SK-N-MC (cell line): ENCODE results near the gene EEIG2.

ENCODE experiments used
- EZH2 ChIP-seq: fragments of 200-600 bp; sonication (generic); IDR thresholded peaks from one replicate; pipeline ENCODE4 v1.6.1; 2017; ENCODE audit warnings: antibody characterized with exemption
- FOXP2 ChIP-seq: optimal IDR thresholded peaks from 2 replicates; pipeline ENCODE3; 2011; ENCODE audit warnings: mild to moderate bottlenecking, moderate library complexity; ENCODE audit not compliant: insufficient read depth; ENCODE audit errors: extremely low read length, control extremely low read depth
- POLR2AphosphoS5 ChIP-seq: IDR thresholded peaks from 2 replicates; pipeline ENCODE4 v1.6.1; 2012; ENCODE audit warnings: mild to moderate bottlenecking, low read depth, low read length, borderline replicate concordance

DNA sequence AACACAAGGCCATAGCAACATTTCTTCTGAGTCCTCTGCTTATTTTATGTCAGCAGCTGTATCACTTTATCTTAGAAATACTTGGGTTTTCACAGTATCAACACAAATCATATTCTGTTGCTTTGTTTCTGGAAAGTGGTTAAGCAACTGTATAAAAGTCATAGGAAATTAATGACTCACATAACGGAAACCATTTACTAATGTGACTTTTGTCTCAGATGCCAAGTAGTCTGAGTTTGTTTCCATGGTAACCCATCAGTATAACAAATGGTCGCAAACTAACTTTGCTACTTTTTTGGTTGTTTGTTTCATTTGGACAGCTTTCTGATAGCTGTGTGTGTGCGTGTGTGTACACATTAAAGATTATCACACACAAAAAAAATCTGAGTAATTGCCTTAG is 31.1 kb downstream of the EEIG2 start:
- TF ChIP-seq POLR2AphosphoS5 (no peak), EZH2 (no peak), FOXP2 (no peak)
